Measurements from ENCODE around the gene GPR31.

GRCh38 chr6:167157414-167157813 is 366 bp downstream of the GPR31 start:
- TF ChIP-seq CTCF (conservative IDR thresholded peaks at IDR 0.05 in 1 of 2, IDR thresholded peaks at IDR 0.05 in 1 of 2; ENCODE audit: low read depth in 1 of 2, low read length in 2 of 2) (no peak), EZH2 (IDR thresholded peaks at IDR 0.05; ENCODE audit: low read length, missing control alignments) (no peak)

All from fibroblast of lung (primary cell).